Sigmoid colon (tissue), 7 donors: ENCODE results near the gene MYO18B. TPM values are rescaled to one million over a fixed set of nuclear protein-coding genes. Genes with fewer than 3 reads are reported as not detected.

Experiments used
- DNase-seq: peaks from one replicate; pipeline ENCODE4 v3.0.0-alpha.2; 2019
- H3K27ac ChIP-seq, 4 donors: fragments of 200-600 bp; sonication (generic); one replicate each; pipeline ENCODE4 v1.5.1; 2016 to 2019; ENCODE audit warnings: mild to moderate bottlenecking in 1 of 4
- H3K27me3 ChIP-seq, 3 donors: fragments of 200-600 bp; sonication (generic); one replicate each; pipeline ENCODE4 v1.5.1; 2019; ENCODE audit warnings: mild to moderate bottlenecking in 1 of 3
- H3K36me3 ChIP-seq, 4 donors: fragments of 200-600 bp; sonication (generic); one replicate each; pipeline ENCODE4 v1.5.1; 2016 to 2019
- H3K4me1 ChIP-seq, 4 donors: fragments of 200-600 bp; sonication (generic); one replicate each; pipeline ENCODE4 v1.5.1; 2017 to 2019
- H3K4me3 ChIP-seq, 4 donors: fragments of 200-600 bp; sonication (generic); one replicate each; pipeline ENCODE4 v1.5.1; 2017 to 2019; ENCODE audit warnings: mild to moderate bottlenecking in 2 of 4, moderate library complexity in 1 of 4
- H3K9me3 ChIP-seq, 4 donors: fragments of 200-600 bp in 3 of 4; sonication (generic) in 3 of 4; one replicate each; pipeline versions ENCODE4 v1.5.1 to v1.6.1; 2013 to 2019
- CTCF ChIP-seq, 4 experiments: fragments of 450-650 bp in 3 of 4; fragments of 200-600 bp in 1 of 4; IDR thresholded peaks; one replicate each; pipeline ENCODE4 v1.5.1; 2016 to 2019; ENCODE audit warnings: antibody characterized with exemption in 4 of 4, mild to moderate bottlenecking in 3 of 4, moderate library complexity in 2 of 4
- EP300 ChIP-seq, 4 donors: sonication (generic); formaldehyde crosslinking; IDR thresholded peaks; one replicate each; pipeline ENCODE4 v1.6.1; 2017; ENCODE audit warnings: antibody characterized with exemption in 4 of 4
- POLR2A ChIP-seq, 2 donors: fragments of 450-650 bp; IDR thresholded peaks; one replicate each; pipeline ENCODE4 v1.6.1; 2016; ENCODE audit warnings: antibody characterized with exemption in 2 of 2, mild to moderate bottlenecking in 2 of 2, moderate library complexity in 2 of 2
- POLR2AphosphoS5 ChIP-seq, 4 donors: sonication (generic); formaldehyde crosslinking; IDR thresholded peaks; one replicate each; pipeline ENCODE4 v1.6.1; 2017; ENCODE audit warnings: antibody characterized with exemption in 4 of 4
- WGBS, 2 donors: extraction: QIAGEN DNeasy Blood & Tissue Kit; methylation state at CpG; one replicate each; pipeline ENCODE4 v1.1.7; 2013; 5-methylcytosine and 5-hydroxymethylcytosine counted together
- intact Hi-C: fragments of 100-400 bp; cut with DNase I; formaldehyde crosslinking; loops from one replicate; pipeline ENCODE4 v1.15.1; 2023
- polyA plus RNA-seq, 3 donors: library from polyadenylated mRNA; stranded (reverse); fragments of 200-250 nt; gene quantifications; one replicate each; pipeline ENCODE4 v1.2.3, GENCODE V29; 2013
- total RNA-seq, 4 donors: library from RNA; depleted of rRNA; stranded (reverse); fragments of >200 nt; gene quantifications; one replicate each; pipeline ENCODE4 v1.1.0, GENCODE V29; 2016
- donor health status: healthy with polysubstance abuse.
- donor health status: Bipolar disorder and iron deficiency.
- donor health status: healthy.

MYO18B gene
- total and polyA plus RNA-seq, 7 donors: under 0.01 to 0.60 (median 0.30) TPM; not detected in 3

GRCh38 chr22:26008587-26008986, 266.6 kb downstream of the MYO18B start:
- peaks cover 0 to 6% (median 0%) of the 10 kb centered on the region in 4 donors for H3K9me3 ChIP-seq
- no peaks in the 10 kb centered on the region for H3K4me1 ChIP-seq
- H3K27me3 ChIP-seq: peaks cover 0 to 30% (median 0%) of the 10 kb centered on the region in 3 donors
- H3K4me3 ChIP-seq: no peak overlapping the region
- TF ChIP-seq EP300 (IDR thresholded peaks at IDR 0.05) (no peak), POLR2A (IDR thresholded peaks at IDR 0.05) (no peak), POLR2AphosphoS5 (IDR thresholded peaks at IDR 0.05) (no peak), CTCF (IDR thresholded peaks at IDR 0.05) (no peak)
- WGBS, 2 donors: 53 to 54% methylated on average over 7 of the region's 7 CpGs
- intact Hi-C loops: no loop called here
- no peak overlapping the region for H3K27ac ChIP-seq
- DNase-seq: no peak
- no peaks in the 10 kb centered on the region for H3K36me3 ChIP-seq

- WGBS, 2 donors: 29 to 56% methylated on average over 1 of the region's 1 CpG
- Histone ChIP-seq H3K4me1 (no peaks in the 10 kb centered on the region), H3K27me3 (peaks cover 0 to 14% (median 0%) of the 10 kb centered on the region in 3 donors), H3K36me3 (no peaks in the 10 kb centered on the region), H3K27ac (no peak overlapping the region), H3K4me3 (no peak overlapping the region), H3K9me3 (no peaks in the 10 kb centered on the region)
- no peak for TF ChIP-seq POLR2AphosphoS5 (IDR thresholded peaks at IDR 0.05)
- no peak for TF ChIP-seq POLR2A (IDR thresholded peaks at IDR 0.05)
- no peak for TF ChIP-seq CTCF (IDR thresholded peaks at IDR 0.05)
- no peak for TF ChIP-seq EP300 (IDR thresholded peaks at IDR 0.05)
- intact Hi-C loops: no loop called here
- DNase-seq: no peak
Observed at GRCh38 chr22:26016916-26017315, 274.9 kb downstream of the MYO18B start.

- DNase-seq: no peak
- WGBS, 2 donors: 40 to 59% methylated on average over 5 of the region's 5 CpGs
Observed at GRCh38 chr22:26017932-26018331, 275.9 kb downstream of the MYO18B start.

GRCh38 chr22:26019596-26019995, 277.6 kb downstream of the MYO18B start:
- TF ChIP-seq POLR2A (IDR thresholded peaks at IDR 0.05) (no peak), EP300 (IDR thresholded peaks at IDR 0.05) (no peak), CTCF (IDR thresholded peaks at IDR 0.05) (no peak)
- intact Hi-C loops: no loop called here

More at GRCh38 chr22:26017932-26018331, 275.9 kb downstream of the MYO18B start:
- Histone ChIP-seq H3K36me3 (no peaks in the 10 kb centered on the region), H3K27me3 (peaks cover 0 to 15% (median 0%) of the 10 kb centered on the region in 3 donors), H3K9me3 (no peaks in the 10 kb centered on the region), H3K4me3 (no peak overlapping the region), H3K4me1 (no peaks in the 10 kb centered on the region), H3K27ac (no peak overlapping the region)
- intact Hi-C loops: no loop called here
- TF ChIP-seq POLR2A (IDR thresholded peaks at IDR 0.05) (no peak), CTCF (IDR thresholded peaks at IDR 0.05) (no peak), EP300 (IDR thresholded peaks at IDR 0.05) (no peak), POLR2AphosphoS5 (IDR thresholded peaks at IDR 0.05) (no peak)

GRCh38 chr22:26021516-26021915, 279.5 kb downstream of the MYO18B start:
- 87% methylated on average over 2 of the region's 2 CpGs for WGBS, 2 donors
- Histone ChIP-seq H3K4me3 (no peak overlapping the region), H3K36me3 (no peaks in the 10 kb centered on the region), H3K27ac (no peak overlapping the region), H3K27me3 (peaks cover 0 to 18% (median 0%) of the 10 kb centered on the region in 3 donors), H3K9me3 (peaks cover 0 to 5% (median 2%) of the 10 kb centered on the region in 4 donors), H3K4me1 (no peaks in the 10 kb centered on the region)
- intact Hi-C loops: no loop called here
- DNase-seq: no peak
- TF ChIP-seq EP300 (IDR thresholded peaks at IDR 0.05) (no peak), POLR2A (IDR thresholded peaks at IDR 0.05) (no peak), POLR2AphosphoS5 (IDR thresholded peaks at IDR 0.05) (no peak), CTCF (IDR thresholded peaks at IDR 0.05) (no peak)

More at GRCh38 chr22:26019596-26019995, 277.6 kb downstream of the MYO18B start:
- Histone ChIP-seq H3K27me3 (peaks cover 0 to 18% (median 0%) of the 10 kb centered on the region in 3 donors), H3K4me1 (no peaks in the 10 kb centered on the region), H3K9me3 (peaks cover 0 to under 1% (median 0%) of the 10 kb centered on the region in 4 donors), H3K36me3 (no peaks in the 10 kb centered on the region), H3K27ac (no peak overlapping the region), H3K4me3 (no peak overlapping the region)
- 66 to 72% methylated on average over 5 of the region's 5 CpGs for WGBS, 2 donors
- DNase-seq: no peak
